ENCODE results near the gene DLX2. TPM values are rescaled to one million over a fixed set of nuclear protein-coding genes. Genes with fewer than 3 reads are reported as not detected.
A peak's percentile ranks its signal among the peaks of the same experiment; 100 is the strongest.

DLX2 gene
- polyA plus RNA-seq, 3 donors, result 0.08 TPM; not detected in 2

GRCh38 chr2:172107690-172108586 lies 5.2 kb upstream of the DLX2 start:
- no peak for DNase-seq (ENCODE audit: low read depth in 3 of 3, low spot score in 2 of 3)

- peak in 1 of 3 donors; percentile 13 for DNase-seq (ENCODE audit: low read depth in 3 of 3, low spot score in 2 of 3)
Observed at GRCh38 chr2:172106108-172106961, 3.6 kb upstream of the DLX2 start.

- DNase-seq (ENCODE audit: low read depth in 3 of 3, low spot score in 2 of 3), result no peak
Observed at GRCh38 chr2:172105471-172106107, 2.9 kb upstream of the DLX2 start.

DNA sequence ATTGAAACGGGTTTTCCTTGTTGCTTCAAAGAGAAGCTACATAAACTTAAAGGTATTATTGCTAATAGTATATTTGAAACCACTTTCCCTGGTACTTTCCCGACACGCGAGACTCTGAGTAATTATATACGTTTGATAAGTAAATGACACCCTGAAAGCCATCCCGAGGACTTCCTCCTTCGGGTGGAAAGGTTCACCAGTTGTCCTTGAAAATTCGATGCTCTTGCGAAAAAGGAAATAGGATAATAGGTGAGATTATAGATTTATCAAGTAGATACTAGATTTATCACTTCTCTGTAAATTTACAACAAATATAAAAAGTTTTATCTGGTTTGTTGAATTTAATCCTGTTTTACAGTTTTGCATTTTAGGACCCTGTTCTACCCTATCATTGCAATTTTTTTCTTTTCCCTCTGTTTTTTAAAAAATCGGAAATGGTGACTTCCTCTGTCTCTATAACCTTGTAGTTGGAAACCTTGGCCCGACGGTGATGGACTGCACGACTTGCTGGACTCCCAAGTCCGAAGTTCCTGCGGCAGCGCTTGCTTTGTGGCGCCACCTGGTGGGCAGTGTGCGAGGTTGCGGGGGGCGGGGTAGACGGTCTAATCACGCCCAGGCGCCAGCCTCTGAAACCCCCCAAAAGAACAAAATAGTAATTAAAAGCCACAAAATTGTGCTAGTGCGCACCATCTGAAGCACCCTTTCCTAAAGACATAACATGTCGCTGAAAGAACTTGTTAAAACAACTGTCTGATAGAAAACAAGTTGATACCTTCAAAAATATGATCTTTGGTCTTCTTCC lies 972 bp upstream of the DLX2 start:
- peak in 2 of 3 donors; percentile 25 to 77 for DNase-seq (ENCODE audit: low read depth in 3 of 3, low spot score in 2 of 3)

DNA sequence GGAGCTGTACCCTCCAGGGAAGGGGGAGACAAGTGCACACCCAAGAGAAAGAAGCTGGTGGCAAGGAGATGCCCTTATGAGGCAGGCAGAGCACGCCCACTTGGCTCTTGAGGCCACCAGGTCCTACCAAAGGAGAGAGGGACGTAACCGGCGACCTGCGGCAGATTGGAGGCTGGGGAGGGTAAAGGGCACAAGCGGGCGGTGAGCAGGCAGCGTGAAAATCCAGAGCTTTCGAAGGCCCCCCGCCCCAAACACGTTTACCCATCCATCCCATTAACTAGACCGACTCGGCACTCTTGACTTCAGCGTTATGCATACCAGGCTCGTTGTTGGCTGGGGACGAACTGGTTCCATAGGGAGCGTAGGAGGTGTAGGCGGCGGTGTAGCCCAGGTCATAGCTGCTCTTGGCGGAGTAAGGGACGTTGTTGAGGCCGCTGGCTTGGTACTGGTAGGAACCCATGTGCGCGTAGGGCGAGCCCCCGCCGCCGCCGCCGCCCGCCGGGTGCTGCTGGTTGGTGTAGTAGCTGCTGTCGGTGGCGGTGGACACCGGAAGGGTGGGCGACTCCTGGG lies 794 bp downstream of the DLX2 start:
- DNase-seq (ENCODE audit: low read depth in 3 of 3, low spot score in 2 of 3), result no peak

DNA sequence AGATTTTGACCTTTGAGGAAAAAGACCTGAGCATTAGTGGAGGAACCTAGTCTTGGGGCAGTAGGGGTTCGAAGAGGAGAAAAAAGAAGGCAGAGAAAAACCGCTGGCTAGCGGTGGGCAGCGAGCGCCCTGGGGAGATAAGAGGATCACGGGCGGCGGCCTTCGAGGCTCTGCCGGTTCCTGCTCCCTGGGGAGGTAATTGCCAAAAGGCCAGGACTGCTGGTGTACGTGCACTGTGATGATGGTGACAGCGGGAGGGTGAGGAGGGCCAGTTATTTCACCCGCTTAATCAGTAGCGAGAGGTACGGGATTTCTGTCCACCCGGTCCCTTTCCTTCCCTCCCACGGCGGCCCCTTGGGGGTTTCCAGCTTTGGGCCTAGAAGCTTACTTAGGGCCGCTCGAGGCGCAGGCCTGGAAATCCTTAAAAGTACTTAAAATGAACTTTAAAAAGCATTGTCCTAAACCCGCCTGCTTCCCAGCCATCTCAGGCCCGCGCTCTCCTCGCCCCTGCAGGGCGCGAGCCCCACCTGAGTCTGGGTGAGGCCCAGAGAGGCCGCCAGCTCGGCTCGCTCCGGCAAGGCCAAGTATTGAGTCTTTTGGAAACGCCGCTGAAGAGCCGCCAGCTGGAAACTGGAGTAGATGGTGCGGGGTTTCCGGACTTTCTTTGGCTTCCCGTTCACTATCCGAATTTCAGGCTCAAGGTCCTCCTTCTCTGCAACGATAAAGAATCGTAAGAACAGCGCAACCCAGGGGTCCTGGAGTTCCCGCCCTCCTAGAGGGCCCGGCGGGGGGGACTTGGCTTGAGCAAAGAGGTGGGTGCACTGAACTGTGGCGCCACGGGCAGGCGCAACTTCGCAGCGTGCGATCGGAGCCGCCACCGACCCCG lies 1.5 kb downstream of the DLX2 start:
- DNase-seq (ENCODE audit: low read depth in 3 of 3, low spot score in 2 of 3), result no peak

GRCh38 chr2:172100080-172100934 lies 2.4 kb downstream of the DLX2 start:
- no peak for DNase-seq (ENCODE audit: low read depth in 3 of 3, low spot score in 2 of 3)

- no peak for DNase-seq (ENCODE audit: low read depth in 3 of 3, low spot score in 2 of 3)
Observed at GRCh38 chr2:172099472-172100079, 3.1 kb downstream of the DLX2 start.

GRCh38 chr2:172098650-172099471 lies 3.8 kb downstream of the DLX2 start:
- peak in 1 of 3 donors; percentile 55 for DNase-seq (ENCODE audit: low read depth in 3 of 3, low spot score in 2 of 3)

- DNase-seq (ENCODE audit: low read depth in 3 of 3, low spot score in 2 of 3), result no peak
Observed at GRCh38 chr2:172098287-172098649, 4.4 kb downstream of the DLX2 start.

- no peak for DNase-seq (ENCODE audit: low read depth in 3 of 3, low spot score in 2 of 3)
Observed at GRCh38 chr2:172097557-172098131, 5.1 kb downstream of the DLX2 start.

GRCh38 chr2:172096626-172097547 lies 5.8 kb downstream of the DLX2 start:
- DNase-seq (ENCODE audit: low read depth in 3 of 3, low spot score in 2 of 3), result peak in 1 of 3 donors; percentile 29

- DNase-seq (ENCODE audit: low read depth in 3 of 3, low spot score in 2 of 3), result peak in 1 of 3 donors; percentile 40
Observed at GRCh38 chr2:172095905-172096625, 6.6 kb downstream of the DLX2 start.

DNA sequence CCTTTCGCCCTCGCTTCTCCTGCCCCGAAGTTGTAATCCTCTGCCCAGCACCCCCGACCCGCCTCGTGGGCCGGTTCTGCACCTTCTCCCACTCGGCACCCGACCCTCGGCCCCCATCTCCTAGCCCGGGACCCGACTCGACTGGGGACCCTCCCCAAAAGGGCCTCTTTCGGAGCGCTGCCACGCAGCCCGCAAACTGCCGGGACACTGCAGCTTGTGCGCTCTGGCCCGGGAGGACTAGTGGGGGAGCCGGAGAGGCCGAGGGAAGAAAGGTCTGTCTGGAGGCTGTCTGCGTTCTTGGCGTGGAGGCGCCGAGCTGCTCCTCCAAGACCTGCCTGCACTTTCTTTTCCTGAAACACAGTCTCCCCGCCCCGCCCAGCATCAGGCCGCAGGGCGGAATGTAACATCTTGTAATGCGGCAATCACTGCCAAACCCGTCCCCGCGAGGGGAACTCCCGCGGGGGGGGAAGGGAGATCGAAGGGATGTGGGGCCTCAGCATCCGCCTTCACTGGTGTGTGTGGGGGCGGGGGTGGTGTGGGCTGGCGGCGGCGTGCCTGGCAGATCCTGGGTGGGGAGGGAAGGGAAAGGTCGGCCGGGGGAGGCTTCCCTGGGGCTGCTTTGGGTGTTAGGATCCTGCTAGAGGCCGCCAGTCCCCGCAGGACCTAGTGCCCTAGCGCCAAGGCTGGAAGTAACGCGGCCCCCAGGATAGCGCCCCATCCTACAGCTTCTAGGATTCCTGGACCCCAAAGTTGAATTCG lies 7.4 kb downstream of the DLX2 start:
- peak in 1 of 3 donors; percentile 16 for DNase-seq (ENCODE audit: low read depth in 3 of 3, low spot score in 2 of 3)
